Measurements from ENCODE around the gene CBX2.

Gene CBX2

GRCh38 chr17:79814127-79814973, 36.4 kb downstream of the CBX2 start:
- no peak for DNase-seq

GRCh38 chr17:79814974-79815835, 37.3 kb downstream of the CBX2 start:
- no peak for DNase-seq

GRCh38 chr17:79815836-79816461, 38.0 kb downstream of the CBX2 start:
- DNase-seq: no peak

GRCh38 chr17:79818026-79818758, 40.2 kb downstream of the CBX2 start:
- DNase-seq: no peak

- DNase-seq: no peak
Measured at GRCh38 chr17:79819085-79819484, 41.1 kb downstream of the CBX2 start.

DNA sequence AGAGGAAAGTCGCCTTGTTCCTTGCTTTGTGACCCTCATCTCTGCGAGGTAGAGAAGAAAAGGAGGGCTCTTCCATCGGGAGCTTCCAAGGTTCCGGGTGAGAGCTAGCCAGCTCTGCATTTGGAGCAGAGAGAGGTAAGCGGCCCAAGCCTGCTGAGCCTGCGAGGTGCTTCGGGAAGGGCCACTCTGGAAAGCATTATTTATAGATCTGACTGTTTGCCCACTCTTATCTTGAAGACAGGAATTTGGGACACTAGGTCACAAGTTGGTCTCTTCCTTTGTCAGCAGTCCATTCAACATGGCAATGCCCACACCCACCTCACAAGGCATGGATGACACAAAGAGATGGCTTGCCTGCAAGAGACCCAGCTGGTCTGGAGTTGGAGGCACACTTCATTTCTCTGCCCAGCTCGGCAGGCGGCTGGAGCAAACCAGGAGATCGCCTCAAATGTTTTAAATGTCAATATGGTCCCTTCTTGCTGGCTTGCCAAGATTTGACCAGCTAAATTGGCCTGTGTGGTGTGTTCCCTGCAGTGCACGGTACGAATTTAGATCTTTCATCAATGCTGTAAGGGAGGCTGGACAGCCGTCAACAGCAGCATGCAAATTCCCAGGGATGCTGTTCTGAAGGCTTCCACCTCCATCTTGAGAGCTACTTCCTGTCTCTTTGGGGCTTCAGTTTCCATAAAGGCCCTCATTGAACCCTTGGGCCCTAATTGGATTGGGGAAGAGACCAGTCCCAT, 41.8 kb downstream of the CBX2 start:
- no peak for DNase-seq

- no peak for DNase-seq
Measured at GRCh38 chr17:79820959-79821330, 43.0 kb downstream of the CBX2 start.

GRCh38 chr17:79821331-79822095, 43.6 kb downstream of the CBX2 start:
- no peak for DNase-seq

GRCh38 chr17:79822583-79823124, 44.7 kb downstream of the CBX2 start:
- no peak for DNase-seq

DNA sequence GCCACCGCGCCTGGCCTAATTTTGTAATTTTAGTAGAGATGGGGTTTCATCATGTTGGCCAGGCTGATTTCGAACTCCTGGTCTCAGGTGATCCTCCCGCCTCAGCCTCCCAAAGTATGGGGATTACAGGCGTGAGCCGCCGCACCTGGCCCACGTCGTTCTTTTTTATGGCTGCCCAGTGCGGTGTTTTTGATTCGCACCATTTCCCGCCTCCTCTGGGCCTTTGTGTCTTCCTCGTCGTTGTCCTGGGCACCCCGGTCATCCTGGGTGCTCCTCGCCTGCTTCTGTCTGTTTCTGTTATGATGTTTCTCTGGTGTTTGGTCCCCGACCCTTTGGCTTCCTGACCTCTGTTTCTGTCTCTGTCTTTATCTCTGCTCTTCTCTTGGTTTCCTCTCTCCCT, 46.3 kb downstream of the CBX2 start:
- no peak for DNase-seq

- no peak for DNase-seq
Measured at GRCh38 chr17:79824893-79825579, 47.1 kb downstream of the CBX2 start.

GRCh38 chr17:79825580-79825921, 47.6 kb downstream of the CBX2 start:
- DNase-seq: no peak

- DNase-seq: no peak
Measured at GRCh38 chr17:79826204-79826680, 48.3 kb downstream of the CBX2 start.

- no peak for DNase-seq
Measured at GRCh38 chr17:79826841-79827578, 49.1 kb downstream of the CBX2 start.

DNA sequence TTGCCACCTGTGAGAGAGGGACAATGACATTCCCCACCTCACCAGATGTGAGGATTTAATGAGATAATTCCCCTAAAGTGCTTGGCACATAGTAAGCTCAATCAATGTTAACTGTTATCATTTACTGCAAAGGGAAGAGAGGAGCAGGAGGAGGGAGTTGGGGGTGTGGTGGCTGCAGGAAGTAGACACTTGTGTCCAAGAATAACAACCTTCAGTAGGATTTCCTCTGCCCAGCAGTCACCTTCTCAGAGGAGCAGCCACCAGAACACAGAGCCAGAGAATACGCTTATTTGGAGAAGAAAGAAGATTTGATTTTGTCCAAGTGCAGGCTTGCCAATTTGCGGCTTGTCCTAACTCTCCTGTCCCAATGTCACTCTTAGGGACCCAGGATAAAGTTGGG, 51.1 kb downstream of the CBX2 start:
- DNase-seq: no peak

DNA sequence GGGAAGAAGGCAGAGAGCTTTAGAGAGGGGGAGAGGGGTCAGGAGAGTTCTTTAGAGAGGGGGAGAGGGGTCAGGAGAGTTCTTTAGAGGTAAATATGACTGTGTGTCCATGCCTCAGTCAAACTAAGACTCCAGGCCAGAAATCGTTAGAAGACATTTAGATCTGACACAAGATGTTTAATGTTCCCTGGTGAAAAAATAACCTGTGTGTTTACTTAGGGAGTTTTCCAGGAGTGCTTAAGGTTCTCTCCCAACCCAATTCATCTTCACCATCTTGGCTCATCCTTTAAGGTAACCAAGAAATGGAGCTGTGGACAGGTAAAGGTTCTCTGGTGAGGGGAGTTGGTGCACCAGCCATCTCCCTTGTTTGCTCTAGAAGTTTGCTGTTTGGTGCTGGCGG, 51.5 kb downstream of the CBX2 start:
- no peak for DNase-seq

DNA sequence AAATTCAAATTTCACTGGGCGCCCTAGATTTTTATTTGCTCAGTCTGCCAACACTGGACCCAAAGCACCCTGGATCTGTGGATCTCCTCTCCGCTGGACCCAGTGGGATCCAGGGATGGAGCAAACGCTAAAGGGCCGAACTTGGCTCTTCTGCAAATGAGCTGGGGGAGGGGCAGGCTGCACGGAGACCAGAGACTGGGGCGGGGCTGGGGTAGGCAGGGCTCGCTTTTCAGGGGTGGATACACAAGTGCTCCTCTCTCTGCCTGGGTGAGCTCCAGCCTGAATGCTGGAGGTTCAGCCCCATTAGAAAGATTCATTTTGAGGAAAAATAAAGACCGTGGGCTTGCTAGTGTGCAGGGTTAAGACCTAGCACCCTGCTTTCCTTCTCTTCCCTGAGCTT, 52.4 kb downstream of the CBX2 start:
- DNase-seq: no peak

DNA sequence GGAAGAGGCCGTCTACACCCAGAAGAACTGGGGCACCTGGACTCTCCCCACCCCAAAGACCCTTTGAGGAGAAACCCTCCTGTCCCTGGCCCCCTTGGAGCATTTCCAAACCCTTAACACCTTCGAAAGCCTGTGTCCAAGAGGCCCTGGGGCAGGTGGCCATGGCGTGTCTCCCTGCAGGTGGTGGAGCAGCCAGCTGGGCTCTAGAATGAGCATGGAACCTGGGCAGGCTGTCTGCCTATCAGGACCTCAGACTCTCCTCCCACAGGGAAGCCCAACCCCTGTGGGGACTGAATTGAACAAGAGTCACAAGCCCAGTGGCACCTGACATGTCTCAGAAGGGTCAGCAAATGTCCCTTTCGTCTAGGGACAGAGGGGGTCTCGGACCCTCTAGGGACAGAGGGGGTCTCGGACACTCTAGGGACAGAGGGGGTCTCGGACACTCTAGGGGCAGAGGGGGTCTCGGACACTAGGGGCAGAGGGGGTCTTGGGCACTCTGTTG, 52.9 kb downstream of the CBX2 start:
- DNase-seq: no peak

All from activated CD4-positive, alpha-beta T cell treated with anti-CD3 and anti-CD28 coated beads, Interleukin-2, amount 50 U/mL, for 48 hours (primary cell).